ENCODE measurements around the gene MARS1. TPM values are rescaled to one million over a fixed set of nuclear protein-coding genes. Genes with fewer than 3 reads are reported as not detected.

MARS1 gene
- total RNA-seq, 1 donor: 158 TPM

DNA sequence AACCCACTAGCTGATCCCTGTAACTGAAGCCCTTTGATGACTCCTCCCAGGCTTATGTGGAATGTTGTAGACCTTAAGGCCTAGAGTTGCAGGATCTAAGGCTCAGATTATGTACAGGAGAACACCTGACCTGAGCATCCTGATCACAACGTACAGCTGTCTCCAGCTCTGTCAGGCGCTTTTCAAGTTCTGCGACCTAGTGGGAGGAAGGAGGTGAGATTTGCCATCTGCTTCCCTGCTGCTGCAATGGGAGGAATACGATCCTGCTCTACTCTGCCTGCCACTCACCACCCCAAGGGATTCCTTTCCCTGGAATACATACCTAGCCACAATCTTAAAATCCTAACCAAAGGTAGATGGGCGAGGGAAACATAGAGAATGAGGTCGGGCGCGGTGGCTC, 45.2 kb downstream of the MARS1 start:
- TF ChIP-seq, protein P1, sequence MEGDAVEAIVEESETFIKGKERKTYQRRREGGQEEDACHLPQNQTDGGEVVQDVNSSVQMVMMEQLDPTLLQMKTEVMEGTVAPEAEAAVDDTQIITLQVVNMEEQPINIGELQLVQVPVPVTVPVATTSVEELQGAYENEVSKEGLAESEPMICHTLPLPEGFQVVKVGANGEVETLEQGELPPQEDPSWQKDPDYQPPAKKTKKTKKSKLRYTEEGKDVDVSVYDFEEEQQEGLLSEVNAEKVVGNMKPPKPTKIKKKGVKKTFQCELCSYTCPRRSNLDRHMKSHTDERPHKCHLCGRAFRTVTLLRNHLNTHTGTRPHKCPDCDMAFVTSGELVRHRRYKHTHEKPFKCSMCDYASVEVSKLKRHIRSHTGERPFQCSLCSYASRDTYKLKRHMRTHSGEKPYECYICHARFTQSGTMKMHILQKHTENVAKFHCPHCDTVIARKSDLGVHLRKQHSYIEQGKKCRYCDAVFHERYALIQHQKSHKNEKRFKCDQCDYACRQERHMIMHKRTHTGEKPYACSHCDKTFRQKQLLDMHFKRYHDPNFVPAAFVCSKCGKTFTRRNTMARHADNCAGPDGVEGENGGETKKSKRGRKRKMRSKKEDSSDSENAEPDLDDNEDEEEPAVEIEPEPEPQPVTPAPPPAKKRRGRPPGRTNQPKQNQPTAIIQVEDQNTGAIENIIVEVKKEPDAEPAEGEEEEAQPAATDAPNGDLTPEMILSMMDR (IDR thresholded peaks at IDR 0.05; ENCODE audit: insufficient read depth, low read depth, low read length): no peak
- no peak for DNase-seq (ENCODE audit: low read depth)
- H3K4me3 ChIP-seq (ENCODE audit: low read depth, low read length): no peak overlapping the region

- DNase-seq (ENCODE audit: low read depth): no peak
- TF ChIP-seq, protein P1 (IDR thresholded peaks at IDR 0.05; ENCODE audit: insufficient read depth, low read depth, low read length): no peak
- no peak overlapping the region for H3K4me3 ChIP-seq (ENCODE audit: low read depth, low read length)
Measured at GRCh38 chr12:57534250-57534649, 46.4 kb downstream of the MARS1 start.

DNA sequence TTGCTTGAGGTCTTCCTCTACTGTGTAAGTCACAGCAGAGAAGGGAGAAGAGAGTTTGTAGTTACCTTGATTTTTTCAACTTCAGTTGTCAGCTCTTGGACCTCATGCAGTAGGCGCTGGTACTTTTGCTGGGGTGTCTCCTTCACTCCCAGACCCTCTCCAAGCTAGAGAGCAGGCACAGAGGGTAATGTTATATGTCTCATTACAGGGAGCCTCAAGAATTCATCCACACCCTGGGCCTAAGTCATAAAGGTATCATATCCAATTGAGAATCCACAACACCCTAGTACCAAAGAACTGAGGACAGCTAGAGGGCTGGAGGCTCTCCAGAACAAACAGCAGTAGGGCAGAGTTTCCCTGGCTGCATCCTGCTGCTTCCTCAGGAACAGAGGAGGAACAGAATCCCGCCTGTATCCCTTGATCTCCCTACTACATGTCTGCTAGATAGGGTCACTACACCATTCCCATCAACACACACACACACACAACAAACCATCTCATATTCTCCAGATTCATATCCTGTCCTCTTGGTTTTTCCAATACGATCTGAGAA, 47.2 kb downstream of the MARS1 start:
- no peak overlapping the region for H3K4me3 ChIP-seq (ENCODE audit: low read depth, low read length)
- TF ChIP-seq, protein P1 (IDR thresholded peaks at IDR 0.05; ENCODE audit: insufficient read depth, low read depth, low read length): no peak
- DNase-seq (ENCODE audit: low read depth): no peak

- no peak overlapping the region for H3K4me3 ChIP-seq (ENCODE audit: low read depth, low read length)
- TF ChIP-seq, protein P1 (IDR thresholded peaks at IDR 0.05; ENCODE audit: insufficient read depth, low read depth, low read length): no peak
- DNase-seq (ENCODE audit: low read depth): no peak
Measured at GRCh38 chr12:57535764-57536596, 48.1 kb downstream of the MARS1 start.

GRCh38 chr12:57536597-57536942, 48.7 kb downstream of the MARS1 start:
- H3K4me3 ChIP-seq (ENCODE audit: low read depth, low read length): no peak overlapping the region
- TF ChIP-seq, protein P1 (IDR thresholded peaks at IDR 0.05; ENCODE audit: insufficient read depth, low read depth, low read length): no peak
- no peak for DNase-seq (ENCODE audit: low read depth)

- TF ChIP-seq, protein P1 (IDR thresholded peaks at IDR 0.05; ENCODE audit: insufficient read depth, low read depth, low read length): no peak
- H3K4me3 ChIP-seq (ENCODE audit: low read depth, low read length): no peak overlapping the region
- no peak for DNase-seq (ENCODE audit: low read depth)
Measured at GRCh38 chr12:57539134-57539768, 51.4 kb downstream of the MARS1 start.

All from fibroblast of villous mesenchyme (primary cell).